HG03103 (cell line): ENCODE measurements around the gene ACAP3.

Experiments
- ATAC-seq: cut with Tn5 transposase; IDR thresholded peaks from one replicate; pipeline ENCODE4 v1.9.1; 2021; ENCODE audit warnings: low read depth; ENCODE audit not compliant: unreplicated experiment

Gene ACAP3, protein sequence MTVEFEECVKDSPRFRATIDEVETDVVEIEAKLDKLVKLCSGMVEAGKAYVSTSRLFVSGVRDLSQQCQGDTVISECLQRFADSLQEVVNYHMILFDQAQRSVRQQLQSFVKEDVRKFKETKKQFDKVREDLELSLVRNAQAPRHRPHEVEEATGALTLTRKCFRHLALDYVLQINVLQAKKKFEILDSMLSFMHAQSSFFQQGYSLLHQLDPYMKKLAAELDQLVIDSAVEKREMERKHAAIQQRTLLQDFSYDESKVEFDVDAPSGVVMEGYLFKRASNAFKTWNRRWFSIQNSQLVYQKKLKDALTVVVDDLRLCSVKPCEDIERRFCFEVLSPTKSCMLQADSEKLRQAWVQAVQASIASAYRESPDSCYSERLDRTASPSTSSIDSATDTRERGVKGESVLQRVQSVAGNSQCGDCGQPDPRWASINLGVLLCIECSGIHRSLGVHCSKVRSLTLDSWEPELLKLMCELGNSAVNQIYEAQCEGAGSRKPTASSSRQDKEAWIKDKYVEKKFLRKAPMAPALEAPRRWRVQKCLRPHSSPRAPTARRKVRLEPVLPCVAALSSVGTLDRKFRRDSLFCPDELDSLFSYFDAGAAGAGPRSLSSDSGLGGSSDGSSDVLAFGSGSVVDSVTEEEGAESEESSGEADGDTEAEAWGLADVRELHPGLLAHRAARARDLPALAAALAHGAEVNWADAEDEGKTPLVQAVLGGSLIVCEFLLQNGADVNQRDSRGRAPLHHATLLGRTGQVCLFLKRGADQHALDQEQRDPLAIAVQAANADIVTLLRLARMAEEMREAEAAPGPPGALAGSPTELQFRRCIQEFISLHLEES

GRCh38 chr1:1307923-1308755, at the start of gene ACAP3, which contains the start of gene PUSL1:
ACAP3 (minus strand) TSS chr1:1307930; CDS start chr1:1307815, 115 bp downstream.
PUSL1 (plus strand) TSS chr1:1308597; CDS start chr1:1308644, 47 bp downstream.
- peak; percentile 49 for ATAC-seq

DNA sequence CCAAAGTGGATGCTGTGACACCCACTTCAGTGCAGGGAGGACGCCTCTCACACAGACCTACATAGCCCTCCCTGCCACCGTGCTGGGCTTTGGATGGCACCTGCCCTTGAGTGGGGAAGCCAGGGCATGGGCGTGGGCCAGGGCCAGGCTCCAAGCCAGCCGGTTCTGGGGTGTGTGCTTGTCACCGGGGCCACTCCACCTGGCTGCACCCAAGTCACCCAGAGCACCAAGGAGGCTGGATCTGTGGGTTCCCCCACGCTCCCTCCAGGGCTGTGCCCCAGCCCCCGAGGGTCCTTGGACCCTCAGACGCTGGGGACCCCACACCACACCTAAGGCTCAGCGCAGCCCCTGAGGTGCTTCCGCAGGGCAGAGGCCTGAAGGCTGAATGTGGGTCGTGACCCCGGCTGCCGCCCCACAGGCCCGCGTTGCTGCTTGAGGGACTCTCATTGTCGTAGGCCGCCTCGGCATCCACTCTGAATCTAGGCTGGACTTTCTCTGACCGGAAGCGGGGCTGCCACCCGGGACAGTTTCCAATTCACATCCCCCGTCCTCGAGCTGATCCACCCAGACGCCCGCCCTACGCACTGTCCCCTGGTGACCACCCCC, 49.2 kb upstream of the ACAP3 start:
- ATAC-seq: no peak

- no peak for ATAC-seq
Observed at GRCh38 chr1:1356166-1356795, 48.6 kb upstream of the ACAP3 start.

GRCh38 chr1:1355416-1355815, 47.7 kb upstream of the ACAP3 start:
- no peak for ATAC-seq

- no peak for ATAC-seq
Observed at GRCh38 chr1:1354271-1355247, 46.8 kb upstream of the ACAP3 start.

GRCh38 chr1:1353389-1354151, 45.8 kb upstream of the ACAP3 start:
- no peak for ATAC-seq

DNA sequence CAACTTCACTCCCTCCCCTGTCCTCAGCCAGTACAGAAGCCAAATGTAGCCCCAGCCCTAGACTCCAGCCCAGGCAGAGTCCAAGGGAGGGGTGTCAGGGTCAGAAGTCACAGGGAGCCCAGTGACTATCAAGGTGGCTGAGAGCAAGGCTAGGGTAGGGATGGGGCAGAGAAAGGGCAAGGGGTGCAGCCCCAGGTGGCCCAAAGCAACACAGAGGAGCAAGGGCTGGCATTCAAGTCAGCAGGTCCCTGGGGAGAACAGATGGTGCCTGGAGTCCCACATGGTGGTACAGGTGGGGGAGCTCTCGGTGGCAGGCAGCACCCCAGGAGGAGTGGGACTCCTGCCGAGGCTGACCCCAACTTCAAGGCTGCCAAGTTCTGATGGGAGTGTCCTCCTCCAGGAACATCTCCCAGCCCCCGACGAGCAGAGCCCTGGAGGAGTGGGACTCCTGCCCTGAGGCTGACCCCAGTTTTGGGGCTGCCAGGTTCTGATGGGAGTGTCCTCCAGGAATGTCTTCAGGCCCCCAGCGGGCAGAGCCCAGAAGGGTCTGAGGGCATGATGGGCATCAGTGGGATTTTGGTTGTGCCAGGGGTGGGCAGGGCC, 45.2 kb upstream of the ACAP3 start:
- ATAC-seq: no peak

DNA sequence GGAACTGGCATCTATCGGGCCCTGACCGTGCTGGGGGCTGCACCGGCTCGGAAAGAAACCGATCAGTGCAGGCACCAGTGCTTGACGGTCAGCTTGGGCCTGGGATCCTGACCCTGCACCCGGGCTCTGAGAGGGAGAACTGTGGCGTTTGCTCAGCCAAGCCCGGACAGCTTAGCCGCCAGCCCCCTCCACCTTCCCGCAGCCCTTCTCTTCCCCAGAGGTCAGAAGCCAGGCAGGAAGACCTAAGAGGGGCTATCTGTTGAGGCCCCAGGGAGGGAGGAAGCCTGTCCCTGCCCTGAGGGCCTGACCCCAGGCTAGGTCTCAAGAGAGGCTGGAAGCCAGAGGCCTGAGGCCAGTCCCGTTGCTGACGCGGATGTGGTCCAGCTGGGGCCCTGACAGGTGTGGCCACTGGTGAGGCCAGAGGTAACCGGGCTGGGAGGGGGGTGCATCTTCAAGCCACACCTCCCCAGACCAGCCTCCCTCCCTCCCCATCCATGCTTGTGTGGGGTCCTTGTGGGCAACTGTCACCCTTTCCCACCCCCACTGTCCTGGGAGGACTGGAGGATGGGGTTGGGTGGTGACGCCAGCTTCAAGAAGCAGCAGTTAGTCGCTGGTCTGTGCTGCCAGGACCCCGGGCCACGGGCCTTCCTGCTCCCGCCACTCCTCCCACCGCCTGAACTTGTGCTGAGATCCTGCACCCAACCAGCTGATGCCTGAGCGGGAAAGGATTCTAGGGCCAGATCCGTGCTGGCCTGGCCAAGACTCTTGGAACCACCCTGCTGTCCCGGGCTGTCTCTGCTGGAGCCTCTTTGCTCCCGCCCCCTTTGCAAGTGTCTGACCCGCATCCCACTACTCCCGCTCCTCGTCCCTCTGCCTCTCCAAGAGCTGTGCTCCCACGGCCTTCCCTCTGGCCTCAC, 44.0 kb upstream of the ACAP3 start:
- no peak for ATAC-seq

GRCh38 chr1:1349256-1350012, 41.7 kb upstream of the ACAP3 start, which contains the start of gene DVL1:
DVL1 (minus strand) TSS chr1:1349418; CDS start chr1:1349065, 353 bp downstream.
- ATAC-seq: peak; percentile 47

- peak; percentile 14 for ATAC-seq
Observed at GRCh38 chr1:1348420-1349255, 40.9 kb upstream of the ACAP3 start.

GRCh38 chr1:1347663-1348419, 40.1 kb upstream of the ACAP3 start:
- ATAC-seq: no peak

- ATAC-seq: no peak
Observed at GRCh38 chr1:1347026-1347595, 39.4 kb upstream of the ACAP3 start.

- ATAC-seq: no peak
Observed at GRCh38 chr1:1346501-1346890, 38.8 kb upstream of the ACAP3 start.
